HG02884 (cell line): Measurements from ENCODE around the gene ROBO4.

Source experiments
- ATAC-seq: cut with Tn5 transposase; IDR thresholded peaks from one replicate; pipeline ENCODE4 v1.9.1; 2021; ENCODE audit warnings: mild to moderate bottlenecking, moderate library complexity; ENCODE audit not compliant: unreplicated experiment

The ROBO4 gene

DNA sequence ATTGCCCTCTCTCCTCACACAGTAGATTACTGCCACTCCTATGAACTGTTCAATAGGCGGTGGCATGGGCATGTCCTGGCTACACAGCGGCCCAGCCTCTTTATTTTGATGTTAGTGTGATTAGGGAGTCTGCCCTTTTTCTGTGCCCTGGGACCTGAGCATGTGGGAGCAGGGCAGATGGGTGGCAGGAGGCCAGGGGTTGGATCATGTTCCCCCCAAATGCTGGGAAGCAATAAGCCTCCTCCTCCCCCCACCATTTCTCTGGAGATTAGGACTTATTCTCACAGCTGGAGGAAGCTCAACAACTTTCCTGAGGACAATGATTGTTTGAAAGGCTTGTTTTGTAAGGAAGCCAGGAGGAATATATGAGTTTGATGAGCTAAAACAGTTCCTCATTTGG is 22.2 kb upstream of the ROBO4 start:
- no peak for ATAC-seq

GRCh38 chr11:124918950-124919349 is 21.3 kb upstream of the ROBO4 start, which contains the start of gene HEPN1:
Gene HEPN1, plus strand, starts transcription at chr11:124919250.
- no peak for ATAC-seq

DNA sequence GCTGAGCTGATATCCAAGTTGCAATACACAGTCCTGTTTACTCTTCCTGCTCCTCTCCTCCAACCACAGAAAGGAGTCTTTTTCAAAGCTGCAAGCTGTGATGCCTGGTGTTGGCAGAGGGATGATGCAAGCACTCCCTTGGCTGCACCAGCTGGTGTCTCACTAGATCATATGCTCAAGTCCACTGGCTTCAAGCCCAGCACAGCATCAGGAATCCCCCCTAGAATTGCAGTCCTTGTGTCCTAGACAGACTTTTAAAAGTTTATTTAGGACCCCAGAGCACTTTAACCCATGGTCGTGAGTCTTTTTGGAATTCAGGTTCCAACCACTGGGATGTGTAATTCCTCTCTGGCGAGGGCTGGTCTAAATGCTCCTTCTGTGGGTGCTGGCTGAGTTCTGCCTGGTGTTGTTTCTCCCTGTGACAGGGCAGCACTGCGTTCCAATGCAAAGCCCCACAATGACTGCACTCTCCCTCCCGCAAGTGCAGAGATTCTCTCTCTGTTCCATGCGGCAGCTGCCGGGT is 19.5 kb upstream of the ROBO4 start:
- ATAC-seq, result no peak

- ATAC-seq, result no peak
These were observed 18.7 kb upstream of the ROBO4 start for GRCh38 chr11:124916370-124916710.

- ATAC-seq, result no peak
These were observed 18.1 kb upstream of the ROBO4 start for GRCh38 chr11:124915541-124916369.

DNA sequence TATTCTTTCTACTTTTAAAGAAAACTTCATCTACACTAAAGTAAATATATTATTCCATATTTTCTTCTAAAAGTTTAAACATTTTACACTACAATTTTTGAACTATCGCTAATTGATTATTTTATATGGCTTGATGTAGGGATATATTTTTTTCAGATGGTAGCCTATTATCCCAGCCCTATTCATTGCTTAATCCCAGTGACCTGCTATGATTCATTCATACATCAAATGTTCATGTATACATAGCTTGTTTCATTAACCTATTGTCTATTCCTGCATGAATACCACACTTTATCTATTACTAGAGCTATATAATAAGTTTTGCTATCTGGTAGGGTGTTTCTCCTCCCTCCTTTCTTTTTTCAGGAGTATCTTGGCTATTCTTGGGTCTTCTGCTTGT is 5.0 kb upstream of the ROBO4 start:
- no peak for ATAC-seq

- ATAC-seq, result no peak
These were observed 2.8 kb upstream of the ROBO4 start for GRCh38 chr11:124900464-124900863.

DNA sequence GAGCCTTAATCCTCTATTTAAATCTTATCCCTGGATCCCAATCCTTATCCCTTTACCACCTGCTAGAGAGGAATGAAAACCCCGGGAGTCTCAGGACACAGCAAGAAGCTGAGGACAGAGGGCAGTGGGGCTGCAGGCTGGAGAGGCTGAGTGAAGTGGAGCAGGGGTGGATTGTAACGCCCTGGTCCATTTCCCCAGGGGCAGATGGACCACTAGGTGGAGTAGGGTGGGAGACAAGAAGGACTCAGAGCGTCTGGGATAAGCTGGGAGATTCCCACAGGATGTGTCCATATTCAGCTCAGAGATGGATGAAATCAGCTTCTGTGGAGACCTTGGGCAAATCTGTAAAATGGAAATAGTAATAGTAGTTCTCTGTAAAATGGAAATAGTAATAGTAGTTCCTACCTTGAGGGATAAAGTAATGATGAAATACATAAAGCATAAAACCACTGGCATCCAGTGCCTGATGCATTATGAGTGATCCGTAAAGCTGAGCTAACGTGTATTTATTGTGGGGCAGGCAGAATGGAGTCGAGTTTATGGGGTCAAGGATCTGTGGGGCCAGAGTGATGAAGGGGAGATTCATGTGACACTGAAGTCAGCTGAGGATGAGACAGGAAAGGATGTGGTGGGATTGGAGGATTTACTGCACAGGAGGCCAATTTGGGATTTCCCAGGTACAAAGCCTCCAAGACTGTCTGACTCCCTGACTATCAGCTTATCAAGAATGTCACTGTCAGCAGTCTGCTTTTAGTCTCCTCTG is 1.9 kb upstream of the ROBO4 start:
- ATAC-seq, result no peak

DNA sequence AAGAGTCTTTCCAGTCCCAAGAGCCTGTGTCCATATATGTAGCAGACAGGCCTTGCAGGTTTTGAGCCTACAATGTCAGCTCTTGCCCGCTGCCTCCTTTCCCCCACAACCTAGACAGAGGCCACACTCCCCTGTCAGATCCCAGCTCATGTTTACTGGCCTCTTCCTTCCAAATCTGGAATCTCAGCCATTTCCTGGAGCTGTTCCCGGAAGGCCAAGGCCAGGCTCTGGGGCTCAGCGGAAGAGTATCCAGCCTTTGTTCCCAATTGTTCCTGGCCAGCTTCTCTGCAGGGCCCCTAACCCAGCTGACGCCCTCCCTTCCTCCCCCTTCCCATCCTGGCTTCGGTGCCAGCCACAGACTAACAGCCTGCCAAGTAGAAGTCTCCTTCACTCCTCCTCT is 1.0 kb upstream of the ROBO4 start:
- no peak for ATAC-seq

DNA sequence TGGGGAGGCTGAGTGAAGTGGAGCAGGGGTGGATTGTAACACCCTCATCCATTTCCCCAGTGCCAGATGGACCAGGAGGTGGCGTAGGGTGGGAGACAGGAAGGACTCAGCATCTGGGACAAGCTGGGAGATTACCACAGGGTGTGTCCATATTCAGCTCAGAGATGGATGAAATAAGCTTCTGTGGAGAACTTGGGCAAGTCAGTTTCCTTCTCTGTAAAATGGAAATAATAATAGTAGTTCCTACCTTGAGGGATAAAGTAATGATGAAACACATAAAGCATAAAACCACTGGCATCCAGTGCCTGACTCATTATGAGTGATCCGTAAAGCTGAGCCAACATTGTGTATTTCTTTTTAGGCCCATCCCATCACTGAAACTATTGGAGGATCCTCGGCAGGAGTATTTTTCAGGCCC is 607 bp upstream of the ROBO4 start:
- ATAC-seq, result no peak

GRCh38 chr11:124896821-124897391 is 759 bp downstream of the ROBO4 start:
- ATAC-seq, result no peak

DNA sequence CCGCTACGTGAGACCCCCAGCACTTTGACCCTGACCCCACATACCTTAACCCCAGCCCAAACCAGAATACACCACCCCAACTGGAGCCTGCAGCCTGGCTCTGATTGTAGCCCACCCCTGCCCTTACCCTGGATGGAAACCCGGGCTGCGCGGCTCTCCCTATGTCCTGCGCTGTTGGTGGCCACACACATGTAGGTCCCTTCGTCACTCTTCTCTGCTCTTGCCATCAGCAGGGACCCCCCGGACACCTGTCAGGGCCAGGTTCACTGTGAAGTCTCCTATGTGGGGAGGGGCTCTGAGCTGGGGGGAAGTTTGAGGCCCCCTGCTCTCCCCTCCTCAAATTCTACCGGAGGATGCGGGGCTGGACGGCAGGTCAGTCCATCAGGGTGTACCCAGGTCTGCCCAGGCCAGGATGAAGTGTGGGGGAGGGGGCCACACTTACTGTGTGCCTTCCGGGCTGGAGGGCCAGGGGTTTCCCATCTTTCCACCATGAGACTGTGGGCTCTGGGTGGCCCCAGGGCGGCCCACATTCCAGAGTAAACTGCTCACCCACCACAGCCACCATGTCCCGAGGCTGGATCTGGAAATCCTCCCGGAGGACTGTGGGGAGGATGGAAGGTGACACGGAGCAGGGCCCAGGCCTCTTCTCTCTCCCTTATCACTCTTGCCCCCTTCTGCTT is 1.5 kb downstream of the ROBO4 start:
- no peak for ATAC-seq

GRCh38 chr11:124895471-124895971 is 2.1 kb downstream of the ROBO4 start:
- no peak for ATAC-seq

DNA sequence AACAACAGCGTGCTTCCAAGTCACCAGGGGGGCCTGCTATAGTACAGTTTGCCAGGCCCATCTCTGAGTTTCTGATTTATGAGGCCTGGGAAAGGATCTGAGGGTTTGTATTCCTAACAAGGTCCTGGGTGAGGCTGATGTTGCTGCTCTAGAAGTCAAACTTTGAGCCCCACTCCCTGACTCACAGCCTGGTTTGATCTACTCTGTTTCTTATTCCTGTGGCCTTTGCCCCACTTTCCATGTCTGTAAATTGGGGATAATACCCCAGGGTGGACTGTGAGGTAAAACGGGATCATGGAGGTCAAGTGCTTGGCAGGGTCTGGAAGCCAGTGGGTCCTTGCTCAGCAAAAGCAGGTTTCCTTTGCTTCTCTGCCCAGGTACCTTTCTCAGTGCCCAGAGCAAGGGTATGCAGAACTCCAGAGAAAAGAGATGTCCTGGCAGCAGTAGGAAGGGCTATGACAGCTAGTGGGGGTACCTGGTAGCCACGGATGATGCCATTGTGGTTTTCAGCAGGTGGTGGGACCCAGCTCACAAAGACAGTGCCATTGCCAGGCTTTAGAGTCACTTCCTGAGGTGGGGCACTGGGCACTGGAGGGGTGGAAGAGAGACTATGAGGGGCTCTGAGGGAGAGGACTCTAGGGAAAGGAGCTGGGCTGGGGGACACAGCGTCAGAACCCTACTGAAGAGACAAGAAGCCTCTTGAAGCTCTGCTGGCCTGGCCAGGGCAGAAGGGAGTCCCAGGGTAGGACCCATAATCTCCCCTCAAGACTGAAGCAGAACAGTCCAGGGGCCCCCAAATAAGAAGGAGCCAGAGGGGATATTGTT is 2.8 kb downstream of the ROBO4 start:
- ATAC-seq, result no peak

GRCh38 chr11:124893781-124894401 is 3.8 kb downstream of the ROBO4 start:
- no peak for ATAC-seq

DNA sequence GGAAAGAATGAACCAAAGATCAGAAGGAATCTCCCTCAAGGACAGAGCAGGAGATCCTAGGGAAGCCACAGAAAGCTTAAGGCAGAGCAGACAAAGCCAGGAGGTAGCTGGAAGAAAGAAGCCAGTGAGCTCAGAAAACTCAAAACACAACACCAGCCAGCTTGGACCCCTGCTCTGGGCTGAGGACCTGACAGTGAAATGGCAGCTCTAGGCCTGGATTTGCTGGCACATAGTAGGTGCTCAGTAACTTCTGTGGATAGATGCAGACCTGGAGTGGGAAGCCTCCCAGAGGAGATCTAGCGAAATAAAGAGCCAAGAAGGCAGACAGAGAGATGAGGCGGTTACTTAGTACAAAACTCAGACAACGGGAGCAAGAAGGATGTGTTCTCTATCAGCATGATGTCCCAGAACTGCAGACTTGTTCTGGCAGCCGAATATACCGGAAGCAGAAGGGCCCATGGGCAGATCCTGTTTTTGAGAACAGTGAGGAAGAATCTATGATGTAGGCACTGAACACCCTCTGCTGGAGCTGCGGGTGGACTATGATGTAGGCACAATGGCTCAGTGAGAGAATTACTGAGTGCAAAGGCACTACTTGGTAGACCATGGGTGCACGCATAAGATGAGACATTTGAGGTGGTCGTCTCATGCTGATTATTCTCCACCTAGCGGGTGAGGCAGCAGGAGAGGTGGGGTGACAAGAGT is 4.8 kb downstream of the ROBO4 start:
- ATAC-seq, result no peak

DNA sequence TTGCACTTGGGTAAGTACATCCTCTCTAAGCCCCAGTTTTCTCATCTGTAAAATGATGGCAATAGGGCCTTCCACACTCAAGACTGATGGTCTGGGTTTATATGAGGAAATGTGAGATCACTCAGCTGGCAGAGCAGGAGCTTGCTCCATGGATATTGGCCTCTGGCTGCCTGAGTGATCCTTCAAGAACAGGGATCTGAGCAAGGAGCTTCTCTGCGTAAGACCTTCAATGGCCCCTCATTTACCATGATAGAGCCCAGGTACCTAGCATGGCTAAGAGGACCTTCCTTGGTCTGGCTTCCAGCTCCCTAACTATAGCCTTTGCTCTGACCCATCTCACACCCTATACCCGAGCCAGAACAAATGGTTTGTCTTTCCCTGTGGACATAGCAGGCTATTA is 5.5 kb downstream of the ROBO4 start:
- ATAC-seq, result no peak

- no peak for ATAC-seq
These were observed 6.2 kb downstream of the ROBO4 start for GRCh38 chr11:124891373-124891861.
